Ramos (cell line): Measurements from ENCODE around the gene USP17L18.
"Not testable (repeated sequence)": the region's sequence is repeated elsewhere in the genome, so short reads cannot be mapped to it uniquely, and the experiment has no call there.

Experiments used
- in situ Hi-C: fragments of 300-500 bp; cut with MboI; formaldehyde crosslinking; loops from one replicate; pipeline ENCODE4 v1.14.3; 2022; ENCODE audit warnings: low sequenced_read_pairs; ENCODE audit not compliant: unreplicated experiment

Gene USP17L18, protein sequence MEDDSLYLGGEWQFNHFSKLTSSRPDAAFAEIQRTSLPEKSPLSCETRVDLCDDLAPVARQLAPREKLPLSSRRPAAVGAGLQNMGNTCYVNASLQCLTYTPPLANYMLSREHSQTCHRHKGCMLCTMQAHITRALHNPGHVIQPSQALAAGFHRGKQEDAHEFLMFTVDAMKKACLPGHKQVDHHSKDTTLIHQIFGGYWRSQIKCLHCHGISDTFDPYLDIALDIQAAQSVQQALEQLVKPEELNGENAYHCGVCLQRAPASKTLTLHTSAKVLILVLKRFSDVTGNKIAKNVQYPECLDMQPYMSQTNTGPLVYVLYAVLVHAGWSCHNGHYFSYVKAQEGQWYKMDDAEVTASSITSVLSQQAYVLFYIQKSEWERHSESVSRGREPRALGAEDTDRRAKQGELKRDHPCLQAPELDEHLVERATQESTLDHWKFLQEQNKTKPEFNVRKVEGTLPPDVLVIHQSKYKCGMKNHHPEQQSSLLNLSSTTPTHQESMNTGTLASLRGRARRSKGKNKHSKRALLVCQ

DNA sequence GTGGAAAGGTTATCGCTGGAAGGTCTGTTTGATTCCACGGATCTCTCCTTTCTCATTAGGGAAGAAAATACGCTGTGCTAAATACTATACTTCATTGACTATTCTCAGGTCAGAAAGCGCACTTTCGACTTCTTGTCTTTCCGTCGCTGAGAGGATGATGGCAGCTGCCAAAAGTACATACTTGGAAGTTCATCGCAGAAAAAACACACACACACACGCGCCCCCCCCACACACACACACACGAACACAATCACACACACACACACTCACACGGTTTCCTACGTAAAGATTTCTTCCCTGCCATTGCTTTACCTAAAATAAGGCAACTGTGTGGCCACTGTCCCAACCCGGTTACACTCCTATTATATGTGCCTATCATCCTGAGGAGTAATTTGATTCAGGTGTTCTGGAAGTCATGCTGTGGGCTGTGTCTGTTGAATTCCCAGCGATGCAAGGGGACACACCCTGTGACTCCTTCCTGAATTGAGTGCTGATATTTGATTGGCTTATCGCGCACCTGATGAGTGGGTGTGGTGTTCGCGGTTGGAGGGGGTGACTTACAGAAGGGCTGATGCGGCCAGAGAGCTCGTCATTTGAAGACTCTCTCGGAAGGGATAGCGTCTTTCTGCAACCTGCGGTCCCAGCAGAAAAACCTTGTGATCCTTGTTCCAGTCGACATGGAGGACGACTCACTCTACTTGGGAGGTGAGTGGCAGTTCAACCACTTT lies at the start of gene USP17L18:
USP17L18 (plus strand) TSS at position 678 of the 728 bp plus-strand sequence; CDS start at position 678, 0 bp downstream.
- in situ Hi-C loops = not testable (repeated sequence)

- in situ Hi-C loops = not testable (repeated sequence)
Measured at GRCh38 chr4:9210357-9210756, 38.1 kb upstream of the USP17L18 start, which contains the start of gene USP17L10. USP17L10 (plus strand) TSS chr4:9210657; CDS start chr4:9210657, 0 bp downstream.

DNA sequence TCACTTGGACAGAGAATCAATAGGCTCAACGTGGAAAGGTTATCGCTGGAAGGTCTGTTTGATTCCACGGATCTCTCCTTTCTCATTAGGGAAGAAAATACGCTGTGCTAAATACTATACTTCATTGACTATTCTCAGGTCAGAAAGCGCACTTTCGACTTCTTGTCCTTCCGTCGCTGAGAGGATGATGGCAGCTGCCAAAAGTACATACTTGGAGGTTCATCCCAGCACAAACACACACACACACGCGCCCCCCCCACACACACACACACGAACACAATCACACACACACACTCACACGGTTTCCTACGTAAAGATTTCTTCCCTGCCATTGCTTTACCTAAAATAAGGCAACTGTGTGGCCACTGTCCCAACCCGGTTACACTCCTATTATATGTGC lies 33.7 kb upstream of the USP17L18 start:
- in situ Hi-C loops = not testable (repeated sequence)

GRCh38 chr4:9215105-9215504 lies 33.3 kb upstream of the USP17L18 start, which contains the start of gene USP17L11:
USP17L11 (plus strand) TSS chr4:9215405; CDS start chr4:9215405, 0 bp downstream.
- in situ Hi-C loops = not testable (repeated sequence)

- in situ Hi-C loops = not testable (repeated sequence)
Measured at GRCh38 chr4:9219852-9220251, 28.6 kb upstream of the USP17L18 start, which contains the start of gene USP17L12. USP17L12 (plus strand) TSS chr4:9220152; CDS start chr4:9220152, 0 bp downstream.

DNA sequence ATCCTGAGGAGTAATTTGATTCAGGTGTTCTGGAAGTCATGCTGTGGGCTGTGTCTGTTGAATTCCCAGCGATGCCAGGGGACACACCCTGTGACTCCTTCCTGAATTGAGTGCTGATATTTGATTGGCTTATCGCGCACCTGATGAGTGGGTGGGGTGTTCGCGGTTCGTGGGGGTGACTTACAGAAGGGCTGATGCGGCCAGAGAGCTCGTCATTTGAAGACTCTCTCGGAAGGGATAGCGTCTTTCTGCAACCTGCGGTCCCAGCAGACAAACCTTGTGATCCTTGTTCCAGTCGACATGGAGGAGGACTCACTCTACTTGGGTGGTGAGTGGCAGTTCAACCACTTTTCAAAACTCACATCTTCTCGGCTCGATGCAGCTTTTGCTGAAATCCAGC lies 23.8 kb upstream of the USP17L18 start, which contains the start of gene USP17L13:
USP17L13 (plus strand) TSS at position 301 of the 400 bp plus-strand sequence; CDS start at position 301, 0 bp downstream.
- in situ Hi-C loops = not testable (repeated sequence)

DNA sequence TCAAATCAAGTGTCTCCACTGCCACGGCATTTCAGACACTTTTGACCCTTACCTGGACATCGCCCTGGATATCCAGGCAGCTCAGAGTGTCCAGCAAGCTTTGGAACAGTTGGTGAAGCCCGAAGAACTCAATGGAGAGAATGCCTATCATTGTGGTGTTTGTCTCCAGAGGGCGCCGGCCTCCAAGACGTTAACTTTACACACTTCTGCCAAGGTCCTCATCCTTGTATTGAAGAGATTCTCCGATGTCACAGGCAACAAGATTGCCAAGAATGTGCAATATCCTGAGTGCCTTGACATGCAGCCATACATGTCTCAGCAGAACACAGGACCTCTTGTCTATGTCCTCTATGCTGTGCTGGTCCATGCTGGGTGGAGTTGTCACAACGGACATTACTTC lies 18.2 kb upstream of the USP17L18 start:
- in situ Hi-C loops = not testable (repeated sequence)

- in situ Hi-C loops = not testable (repeated sequence)
Measured at GRCh38 chr4:9234085-9234484, 14.3 kb upstream of the USP17L18 start, which contains the start of gene USP17L15. USP17L15 (plus strand) TSS chr4:9234385; CDS start chr4:9234385, 0 bp downstream.

DNA sequence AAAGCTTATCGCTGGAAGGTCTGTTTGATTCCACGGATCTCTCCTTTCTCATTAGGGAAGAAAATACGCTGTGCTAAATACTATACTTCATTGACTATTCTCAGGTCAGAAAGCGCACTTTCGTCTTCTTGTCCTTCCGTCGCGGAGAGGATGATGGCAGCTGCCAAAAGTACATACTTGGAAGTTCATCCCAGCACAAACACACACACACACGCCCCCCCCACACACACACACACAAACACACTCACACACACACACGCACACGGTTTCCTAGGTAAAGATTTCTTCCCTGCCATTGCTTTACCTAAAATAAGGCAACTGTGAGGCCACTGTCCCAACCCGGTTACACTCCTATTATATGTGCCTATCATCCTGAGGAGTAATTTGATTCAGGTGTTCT lies 10.0 kb upstream of the USP17L18 start:
- in situ Hi-C loops = not testable (repeated sequence)

- in situ Hi-C loops = not testable (repeated sequence)
Measured at GRCh38 chr4:9243579-9243978, 4.9 kb upstream of the USP17L18 start, which contains the start of gene USP17L17. USP17L17 (plus strand) TSS chr4:9243879; CDS start chr4:9243879, 0 bp downstream.

DNA sequence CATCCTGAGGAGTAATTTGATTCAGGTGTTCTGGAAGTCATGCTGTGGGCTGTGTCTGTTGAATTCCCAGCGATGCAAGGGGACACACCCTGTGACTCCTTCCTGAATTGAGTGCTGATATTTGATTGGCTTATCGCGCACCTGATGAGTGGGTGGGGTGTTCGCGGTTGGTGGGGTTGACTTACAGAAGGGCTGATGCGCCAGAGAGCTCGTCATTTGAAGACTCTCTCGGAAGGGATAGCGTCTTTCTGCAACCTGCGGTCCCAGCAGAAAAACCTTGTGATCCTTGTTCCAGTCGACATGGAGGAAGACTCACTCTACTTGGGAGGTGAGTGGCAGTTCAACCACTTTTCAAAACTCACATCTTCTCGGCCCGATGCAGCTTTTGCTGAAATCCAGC lies 4.6 kb downstream of the USP17L18 start, which contains the start of gene USP17L19:
USP17L19 (plus strand) TSS at position 301 of the 400 bp plus-strand sequence; CDS start at position 301, 0 bp downstream.
- in situ Hi-C loops = not testable (repeated sequence)

DNA sequence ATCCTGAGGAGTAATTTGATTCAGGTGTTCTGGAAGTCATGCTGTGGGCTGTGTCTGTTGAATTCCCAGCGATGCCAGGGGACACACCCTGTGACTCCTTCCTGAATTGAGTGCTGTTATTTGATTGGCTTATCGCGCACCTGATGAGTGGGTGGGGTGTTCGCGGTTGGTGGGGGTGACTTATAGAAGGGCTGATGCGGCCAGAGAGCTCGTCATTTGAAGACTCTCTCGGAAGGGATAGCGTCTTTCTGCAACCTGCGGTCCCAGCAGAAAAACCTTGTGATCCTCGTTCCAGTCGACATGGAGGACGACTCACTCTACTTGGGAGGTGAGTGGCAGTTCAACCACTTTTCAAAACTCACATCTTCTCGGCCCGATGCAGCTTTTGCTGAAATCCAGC lies 9.4 kb downstream of the USP17L18 start, which contains the start of gene USP17L20:
USP17L20 (plus strand) TSS at position 301 of the 400 bp plus-strand sequence; CDS start at position 301, 0 bp downstream.
- in situ Hi-C loops = not testable (repeated sequence)

- in situ Hi-C loops = not testable (repeated sequence)
Measured at GRCh38 chr4:9262572-9262971, 14.1 kb downstream of the USP17L18 start, which contains the start of gene USP17L21. USP17L21 (plus strand) TSS chr4:9262872; CDS start chr4:9262872, 0 bp downstream.

DNA sequence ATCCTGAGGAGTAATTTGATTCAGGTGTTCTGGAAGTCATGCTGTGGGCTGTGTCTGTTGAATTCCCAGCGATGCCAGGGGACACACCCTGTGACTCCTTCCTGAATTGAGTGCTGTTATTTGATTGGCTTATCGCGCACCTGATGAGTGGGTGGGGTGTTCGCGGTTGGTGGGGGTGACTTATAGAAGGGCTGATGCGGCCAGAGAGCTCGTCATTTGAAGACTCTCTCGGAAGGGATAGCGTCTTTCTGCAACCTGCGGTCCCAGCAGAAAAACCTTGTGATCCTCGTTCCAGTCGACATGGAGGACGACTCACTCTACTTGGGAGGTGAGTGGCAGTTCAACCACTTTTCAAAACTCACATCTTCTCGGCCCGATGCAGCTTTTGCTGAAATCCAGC lies 18.9 kb downstream of the USP17L18 start, which contains the start of gene USP17L22:
USP17L22 (plus strand) TSS at position 301 of the 400 bp plus-strand sequence; CDS start at position 301, 0 bp downstream.
- in situ Hi-C loops = not testable (repeated sequence)

GRCh38 chr4:9271719-9272118 lies 23.3 kb downstream of the USP17L18 start:
- in situ Hi-C loops = not testable (repeated sequence)
